ENCODE data around the gene NUP50. TPM values are rescaled to one million over a fixed set of nuclear protein-coding genes. Genes with fewer than 3 reads are reported as not detected.

The NUP50 gene
- total and polyA plus RNA-seq, 2 donors from 2014 or later: 11.3 to 64.2 TPM

DNA sequence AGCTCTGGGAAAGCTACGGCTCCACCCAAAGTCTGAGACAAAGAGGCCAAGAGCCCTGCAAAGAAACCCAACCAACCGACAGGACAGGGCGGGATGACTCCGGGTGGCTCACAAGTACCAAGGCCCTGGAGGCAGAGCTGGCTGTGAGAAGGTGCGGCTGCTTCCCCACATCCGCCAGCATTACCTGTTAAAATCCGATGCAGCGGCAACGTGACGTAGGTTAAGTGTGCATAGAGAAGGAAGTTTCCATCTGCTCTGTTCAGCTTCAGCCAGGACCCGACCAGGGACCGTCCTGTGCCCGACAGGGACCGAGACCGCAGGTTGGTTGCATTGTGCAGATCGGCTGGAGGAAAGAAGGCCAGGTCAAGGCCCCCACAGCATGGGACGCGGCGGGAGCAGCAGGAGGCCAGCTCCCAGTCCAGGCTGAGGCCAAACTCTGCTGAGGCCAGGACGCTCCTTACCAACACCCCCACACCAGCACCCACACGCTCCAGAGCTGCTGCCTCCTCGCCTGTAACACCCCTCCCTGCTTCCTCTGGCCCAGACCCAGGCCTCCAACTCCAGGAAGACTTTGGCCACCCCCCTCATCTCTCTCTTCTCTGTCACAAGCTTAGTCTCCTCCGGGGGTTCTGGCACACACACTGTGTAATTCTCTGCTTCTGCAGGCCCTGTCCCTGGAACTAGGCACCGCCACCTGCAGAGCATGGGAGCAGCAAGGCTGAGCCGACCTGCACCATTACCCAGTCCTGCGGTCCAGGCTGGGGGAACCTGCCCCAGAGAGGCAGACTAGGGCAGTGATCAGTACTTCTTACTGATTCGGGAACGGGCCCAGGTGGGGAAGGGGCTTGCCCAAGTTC lies 34.1 kb downstream of the NUP50 start:
- Histone ChIP-seq H3K9me3 (ENCODE audit: control insufficient read depth in 2 of 3, insufficient read depth in 1 of 3, low read length in 3 of 3) (no peaks in the 10 kb centered on the region), H3K36me3 (ENCODE audit: control insufficient read depth in 2 of 3, insufficient read depth in 3 of 3, low read length in 3 of 3) (peaks cover 0 to 5% (median 4%) of the 10 kb centered on the region in 3 donors), H3K9ac (ENCODE audit: low read length in 3 of 3) (no peak overlapping the region), H3K4me1 (ENCODE audit: control insufficient read depth in 2 of 3, insufficient read depth in 2 of 3, low read depth in 1 of 3, low read length in 3 of 3) (no peaks in the 10 kb centered on the region), H3K4me3 (ENCODE audit: low read length in 3 of 3) (no peak overlapping the region), H3K27me3 (ENCODE audit: control insufficient read depth, insufficient read depth, low read length) (no peaks in the 10 kb centered on the region), H3K27ac (ENCODE audit: low read depth in 2 of 2, low read length in 2 of 2) (no peak overlapping the region)
- TF ChIP-seq, protein P1, sequence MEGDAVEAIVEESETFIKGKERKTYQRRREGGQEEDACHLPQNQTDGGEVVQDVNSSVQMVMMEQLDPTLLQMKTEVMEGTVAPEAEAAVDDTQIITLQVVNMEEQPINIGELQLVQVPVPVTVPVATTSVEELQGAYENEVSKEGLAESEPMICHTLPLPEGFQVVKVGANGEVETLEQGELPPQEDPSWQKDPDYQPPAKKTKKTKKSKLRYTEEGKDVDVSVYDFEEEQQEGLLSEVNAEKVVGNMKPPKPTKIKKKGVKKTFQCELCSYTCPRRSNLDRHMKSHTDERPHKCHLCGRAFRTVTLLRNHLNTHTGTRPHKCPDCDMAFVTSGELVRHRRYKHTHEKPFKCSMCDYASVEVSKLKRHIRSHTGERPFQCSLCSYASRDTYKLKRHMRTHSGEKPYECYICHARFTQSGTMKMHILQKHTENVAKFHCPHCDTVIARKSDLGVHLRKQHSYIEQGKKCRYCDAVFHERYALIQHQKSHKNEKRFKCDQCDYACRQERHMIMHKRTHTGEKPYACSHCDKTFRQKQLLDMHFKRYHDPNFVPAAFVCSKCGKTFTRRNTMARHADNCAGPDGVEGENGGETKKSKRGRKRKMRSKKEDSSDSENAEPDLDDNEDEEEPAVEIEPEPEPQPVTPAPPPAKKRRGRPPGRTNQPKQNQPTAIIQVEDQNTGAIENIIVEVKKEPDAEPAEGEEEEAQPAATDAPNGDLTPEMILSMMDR (IDR thresholded peaks at IDR 0.05; ENCODE audit: borderline replicate concordance, extremely low read depth, insufficient read depth): no peak
- DNase-seq (no peak), FAIRE-seq (no peak)
- intact Hi-C loops (cut with DNase I): no loop called here

DNA sequence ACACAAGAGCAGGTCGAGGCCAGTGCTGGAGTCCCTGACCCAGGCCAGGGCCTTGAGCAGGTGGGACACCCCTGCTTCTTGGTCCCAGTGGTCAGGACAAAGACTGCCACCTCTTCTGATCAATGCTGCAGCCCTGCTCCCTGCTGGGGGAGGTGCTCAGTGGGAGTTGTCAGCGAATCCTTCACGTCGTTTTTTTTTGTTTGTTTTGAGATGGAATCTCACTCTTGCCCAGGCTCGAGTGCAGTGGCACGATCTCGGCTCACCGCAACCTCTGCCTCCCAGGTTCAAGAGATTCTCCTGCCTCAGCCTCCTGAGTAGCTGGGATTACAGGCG lies 34.7 kb downstream of the NUP50 start:
- Histone ChIP-seq H3K9me3 (ENCODE audit: control insufficient read depth in 2 of 3, insufficient read depth in 1 of 3, low read length in 3 of 3) (no peaks in the 10 kb centered on the region), H3K27me3 (ENCODE audit: control insufficient read depth, insufficient read depth, low read length) (no peaks in the 10 kb centered on the region), H3K27ac (ENCODE audit: low read depth in 2 of 2, low read length in 2 of 2) (no peak overlapping the region), H3K4me3 (ENCODE audit: low read length in 3 of 3) (no peak overlapping the region), H3K36me3 (ENCODE audit: control insufficient read depth in 2 of 3, insufficient read depth in 3 of 3, low read length in 3 of 3) (peaks cover 0 to 5% (median 4%) of the 10 kb centered on the region in 3 donors), H3K9ac (ENCODE audit: low read length in 3 of 3) (no peak overlapping the region), H3K4me1 (ENCODE audit: control insufficient read depth in 2 of 3, insufficient read depth in 2 of 3, low read depth in 1 of 3, low read length in 3 of 3) (no peaks in the 10 kb centered on the region)
- DNase-seq: no peak
- TF ChIP-seq, protein P1 (IDR thresholded peaks at IDR 0.05; ENCODE audit: borderline replicate concordance, extremely low read depth, insufficient read depth): no peak
- FAIRE-seq: no peak
- intact Hi-C loops (cut with DNase I): no loop called here

DNA sequence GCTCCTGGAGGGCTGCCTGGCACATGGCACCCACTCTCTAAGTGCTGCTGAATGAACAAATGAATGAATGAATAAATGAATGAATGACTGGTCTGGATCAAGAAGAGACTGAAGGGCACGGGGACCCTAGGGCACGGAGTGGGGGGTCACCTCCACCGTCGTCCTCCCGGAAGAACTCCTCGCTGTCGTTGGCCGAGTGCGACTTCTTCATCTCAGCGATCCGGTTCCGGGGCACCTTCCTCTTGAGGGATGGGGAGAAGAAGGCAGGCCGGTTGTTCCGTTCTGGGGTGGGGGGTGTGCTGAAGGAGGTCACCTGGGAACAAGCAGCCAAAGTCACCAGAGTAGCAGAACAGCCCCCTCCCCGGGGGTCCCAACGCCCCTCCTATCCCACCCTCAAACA lies 36.0 kb downstream of the NUP50 start:
- H3K27me3 ChIP-seq (ENCODE audit: control insufficient read depth, insufficient read depth, low read length): no peaks in the 10 kb centered on the region
- no peaks in the 10 kb centered on the region for H3K4me1 ChIP-seq (ENCODE audit: control insufficient read depth in 2 of 3, insufficient read depth in 2 of 3, low read depth in 1 of 3, low read length in 3 of 3)
- intact Hi-C loops (cut with DNase I): no loop called here
- TF ChIP-seq, protein P1 (IDR thresholded peaks at IDR 0.05; ENCODE audit: borderline replicate concordance, extremely low read depth, insufficient read depth): no peak
- no peak overlapping the region for H3K4me3 ChIP-seq (ENCODE audit: low read length in 3 of 3)
- FAIRE-seq (no peak), DNase-seq (peak in 1 of 5 donors; percentile 67)
- H3K9ac ChIP-seq (ENCODE audit: low read length in 3 of 3): no peak overlapping the region
- peaks cover 0 to 5% (median 4%) of the 10 kb centered on the region in 3 donors for H3K36me3 ChIP-seq (ENCODE audit: control insufficient read depth in 2 of 3, insufficient read depth in 3 of 3, low read length in 3 of 3)
- H3K9me3 ChIP-seq (ENCODE audit: control insufficient read depth in 2 of 3, insufficient read depth in 1 of 3, low read length in 3 of 3): no peaks in the 10 kb centered on the region
- no peak overlapping the region for H3K27ac ChIP-seq (ENCODE audit: low read depth in 2 of 2, low read length in 2 of 2)
